WTC11 (cell line): ENCODE measurements around the gene SLC31A1.

Source experiments
- KAT7 ChIP-seq: sonication (generic); formaldehyde crosslinking; IDR thresholded peaks from 2 replicates; pipeline ENCODE4 v1.8.1; 2023; ENCODE audit warnings: missing genetic modification reagents, mild to moderate bottlenecking, borderline replicate concordance
- TF ChIP-seq, protein P1 (sequence below): fragments of 200-600 bp; IDR thresholded peaks from 2 replicates; pipeline ENCODE4 v1.8.0; 2022; ENCODE audit warnings: antibody characterized with exemption
- TF ChIP-seq, protein P2 (sequence below): sonication (generic); formaldehyde crosslinking; IDR thresholded peaks from 2 replicates; pipeline ENCODE4 v1.8.1; 2022; ENCODE audit warnings: low read depth, missing genetic modification reagents, borderline replicate concordance
- TF ChIP-seq, protein P3 (sequence below): sonication (generic); formaldehyde crosslinking; IDR thresholded peaks from 2 replicates; pipeline ENCODE4 v1.8.1; 2022; ENCODE audit warnings: low read depth, mild to moderate bottlenecking, moderate library complexity, missing genetic modification reagents, borderline replicate concordance

DNA sequence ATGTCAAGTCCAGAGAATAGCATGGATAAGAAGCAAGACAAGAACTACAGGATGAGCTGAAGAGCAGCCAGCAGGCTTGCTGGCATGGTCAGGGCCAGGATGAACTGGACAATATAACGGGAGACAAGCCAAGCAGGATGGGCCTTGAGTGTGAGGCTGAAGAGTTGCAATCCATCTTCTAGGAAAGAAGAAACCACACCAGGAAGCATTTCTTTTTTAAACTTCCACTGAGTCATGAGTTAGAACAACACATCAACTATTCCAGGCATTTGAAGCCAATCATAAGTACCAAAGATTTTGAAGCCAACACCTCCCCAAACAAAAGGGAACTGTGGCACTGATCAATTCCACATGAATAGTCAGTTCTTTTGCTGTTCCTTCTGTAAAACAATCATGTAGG is 43.3 kb upstream of the SLC31A1 start:
- TF ChIP-seq, protein P1, sequence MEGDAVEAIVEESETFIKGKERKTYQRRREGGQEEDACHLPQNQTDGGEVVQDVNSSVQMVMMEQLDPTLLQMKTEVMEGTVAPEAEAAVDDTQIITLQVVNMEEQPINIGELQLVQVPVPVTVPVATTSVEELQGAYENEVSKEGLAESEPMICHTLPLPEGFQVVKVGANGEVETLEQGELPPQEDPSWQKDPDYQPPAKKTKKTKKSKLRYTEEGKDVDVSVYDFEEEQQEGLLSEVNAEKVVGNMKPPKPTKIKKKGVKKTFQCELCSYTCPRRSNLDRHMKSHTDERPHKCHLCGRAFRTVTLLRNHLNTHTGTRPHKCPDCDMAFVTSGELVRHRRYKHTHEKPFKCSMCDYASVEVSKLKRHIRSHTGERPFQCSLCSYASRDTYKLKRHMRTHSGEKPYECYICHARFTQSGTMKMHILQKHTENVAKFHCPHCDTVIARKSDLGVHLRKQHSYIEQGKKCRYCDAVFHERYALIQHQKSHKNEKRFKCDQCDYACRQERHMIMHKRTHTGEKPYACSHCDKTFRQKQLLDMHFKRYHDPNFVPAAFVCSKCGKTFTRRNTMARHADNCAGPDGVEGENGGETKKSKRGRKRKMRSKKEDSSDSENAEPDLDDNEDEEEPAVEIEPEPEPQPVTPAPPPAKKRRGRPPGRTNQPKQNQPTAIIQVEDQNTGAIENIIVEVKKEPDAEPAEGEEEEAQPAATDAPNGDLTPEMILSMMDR, result no peak
- TF ChIP-seq KAT7 (CRISPR knock-in tag), result no peak
- TF ChIP-seq, protein P2, sequence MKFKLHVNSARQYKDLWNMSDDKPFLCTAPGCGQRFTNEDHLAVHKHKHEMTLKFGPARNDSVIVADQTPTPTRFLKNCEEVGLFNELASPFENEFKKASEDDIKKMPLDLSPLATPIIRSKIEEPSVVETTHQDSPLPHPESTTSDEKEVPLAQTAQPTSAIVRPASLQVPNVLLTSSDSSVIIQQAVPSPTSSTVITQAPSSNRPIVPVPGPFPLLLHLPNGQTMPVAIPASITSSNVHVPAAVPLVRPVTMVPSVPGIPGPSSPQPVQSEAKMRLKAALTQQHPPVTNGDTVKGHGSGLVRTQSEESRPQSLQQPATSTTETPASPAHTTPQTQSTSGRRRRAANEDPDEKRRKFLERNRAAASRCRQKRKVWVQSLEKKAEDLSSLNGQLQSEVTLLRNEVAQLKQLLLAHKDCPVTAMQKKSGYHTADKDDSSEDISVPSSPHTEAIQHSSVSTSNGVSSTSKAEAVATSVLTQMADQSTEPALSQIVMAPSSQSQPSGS (CRISPR knock-in tag), result no peak
- TF ChIP-seq, protein P3, sequence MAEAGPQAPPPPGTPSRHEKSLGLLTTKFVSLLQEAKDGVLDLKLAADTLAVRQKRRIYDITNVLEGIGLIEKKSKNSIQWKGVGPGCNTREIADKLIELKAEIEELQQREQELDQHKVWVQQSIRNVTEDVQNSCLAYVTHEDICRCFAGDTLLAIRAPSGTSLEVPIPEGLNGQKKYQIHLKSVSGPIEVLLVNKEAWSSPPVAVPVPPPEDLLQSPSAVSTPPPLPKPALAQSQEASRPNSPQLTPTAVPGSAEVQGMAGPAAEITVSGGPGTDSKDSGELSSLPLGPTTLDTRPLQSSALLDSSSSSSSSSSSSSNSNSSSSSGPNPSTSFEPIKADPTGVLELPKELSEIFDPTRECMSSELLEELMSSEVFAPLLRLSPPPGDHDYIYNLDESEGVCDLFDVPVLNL (CRISPR knock-in tag), result no peak
